Tongue (tissue), 2 donors: Measurements from ENCODE around the gene IL17RA. TPM values are rescaled to one million over a fixed set of nuclear protein-coding genes. Genes with fewer than 3 reads are reported as not detected.
"Not testable (repeated sequence)": the region's sequence is repeated elsewhere in the genome, so short reads cannot be mapped to it uniquely, and the experiment has no call there.

Experiments
- DNase-seq: peaks from one replicate; pipeline ENCODE4 v3.0.0-alpha.2; 2015
- total RNA-seq: library from RNA; depleted of rRNA; stranded (reverse); fragments of >200 nt; gene quantifications from one replicate; pipeline ENCODE4 v1.2.3, GENCODE V29; 2014

The IL17RA gene
- total RNA-seq, 1 donor from 2014 or later, result 3.7 TPM

DNA sequence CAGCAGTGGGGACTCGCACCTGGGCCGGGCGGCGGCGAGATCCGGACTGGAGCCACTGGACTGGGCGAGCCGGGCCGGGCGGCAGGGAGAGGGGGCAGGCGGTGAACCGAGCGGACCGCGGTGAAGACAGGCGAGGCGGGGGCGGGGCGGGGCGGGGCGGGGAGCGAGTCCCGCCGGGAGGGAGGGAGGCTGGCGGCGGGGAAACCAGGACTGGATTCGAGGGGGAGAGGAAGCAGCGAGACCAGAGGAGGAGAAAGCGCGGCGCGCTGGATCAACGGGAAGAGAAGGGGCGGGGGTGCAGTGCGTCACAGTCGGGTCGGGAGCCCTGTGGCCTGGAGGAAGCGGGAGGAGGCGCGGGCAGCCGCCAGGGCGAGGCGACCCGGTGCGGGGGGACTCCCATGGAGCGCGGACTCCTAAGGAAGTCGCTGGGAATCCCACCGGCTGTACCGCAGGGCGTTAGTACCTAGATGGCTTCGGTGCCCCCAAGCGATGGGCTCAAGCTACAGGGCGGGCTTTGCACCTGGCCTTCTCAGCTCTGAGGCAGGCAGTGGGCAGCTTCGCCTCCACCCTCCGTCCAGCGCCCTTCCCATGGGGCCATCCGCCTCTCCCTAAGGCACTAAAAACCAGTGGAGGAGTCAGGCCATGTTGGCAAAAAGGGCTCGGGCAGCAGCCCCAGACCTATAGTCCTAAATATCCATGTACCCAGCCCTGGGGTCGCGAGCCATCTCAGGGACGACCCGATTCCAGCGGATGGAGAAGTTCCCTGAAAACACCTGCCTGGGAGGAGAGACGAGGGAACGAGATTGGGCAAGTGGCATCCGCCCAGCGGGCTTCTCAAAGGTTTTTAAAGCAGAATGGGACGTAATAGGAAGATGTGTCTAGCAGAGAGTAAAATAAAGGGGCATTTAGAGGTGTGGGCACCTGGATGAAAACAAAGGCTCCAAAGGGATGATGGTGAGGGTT lies 36.7 kb downstream of the IL17RA start, which contains the start of gene TMEM121B:
TMEM121B (minus strand) TSS at position 128 of the 963 bp plus-strand sequence. CDS start 233 bp downstream, outside the sequence.
- peak; percentile 84 for DNase-seq

DNA sequence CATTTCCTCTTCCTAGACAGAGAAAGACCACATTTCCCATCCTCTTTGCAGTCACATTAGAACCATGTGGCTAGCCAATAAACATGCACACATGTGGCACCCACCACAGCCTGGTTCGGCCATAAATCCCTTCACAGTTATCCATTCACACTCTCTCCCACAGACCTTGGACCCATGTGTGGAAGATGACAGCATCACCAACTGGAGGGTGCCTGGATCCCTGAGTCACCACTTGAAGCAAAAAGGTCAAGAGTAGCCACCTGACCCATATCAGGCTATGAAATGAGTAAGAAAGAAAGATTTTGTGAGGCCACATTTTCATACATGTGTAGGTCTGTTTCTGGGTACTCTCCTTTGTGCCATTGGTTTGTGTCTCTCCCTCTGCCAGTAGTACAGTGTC lies 45.4 kb downstream of the IL17RA start:
- DNase-seq, result no peak

DNA sequence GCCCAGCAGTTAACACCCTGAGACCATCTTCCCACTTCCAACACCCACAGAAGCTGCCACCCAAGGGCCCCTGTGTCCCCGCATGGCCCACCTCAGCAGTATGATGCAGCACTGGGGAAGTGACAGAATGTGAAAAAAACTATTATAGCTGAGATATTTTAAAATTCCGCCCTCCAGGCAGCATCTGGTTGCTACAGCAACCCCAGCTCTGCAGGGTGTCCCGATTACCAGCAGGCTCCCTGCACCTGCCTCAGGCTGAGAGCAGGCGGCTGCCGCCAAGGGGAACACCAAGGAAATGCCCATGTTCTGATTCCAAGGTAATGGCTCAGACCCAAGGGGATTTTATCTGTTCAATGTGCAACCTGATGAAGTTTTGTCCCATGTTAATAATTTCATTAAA lies 46.9 kb downstream of the IL17RA start:
- DNase-seq, result peak; percentile 48

DNA sequence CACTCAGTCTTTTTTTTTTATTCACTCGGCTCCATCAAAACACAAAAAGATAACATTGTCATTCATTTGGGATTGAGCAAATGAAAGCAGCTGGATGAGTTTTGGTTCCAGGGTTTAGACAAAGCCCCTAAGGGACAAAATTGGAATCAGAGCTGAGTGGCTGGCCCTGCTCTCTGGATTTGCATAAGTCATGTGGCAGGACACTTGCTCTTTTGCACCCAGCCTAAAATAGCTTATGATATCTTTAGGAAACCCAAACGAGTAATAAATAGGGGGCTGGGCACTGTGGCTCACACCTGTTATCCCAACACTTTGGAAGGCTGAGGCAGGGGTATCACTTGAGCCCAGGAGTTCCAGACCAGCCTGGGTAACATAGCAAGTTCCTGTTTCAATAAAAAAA lies 47.3 kb downstream of the IL17RA start:
- peak; percentile 77 for DNase-seq

DNA sequence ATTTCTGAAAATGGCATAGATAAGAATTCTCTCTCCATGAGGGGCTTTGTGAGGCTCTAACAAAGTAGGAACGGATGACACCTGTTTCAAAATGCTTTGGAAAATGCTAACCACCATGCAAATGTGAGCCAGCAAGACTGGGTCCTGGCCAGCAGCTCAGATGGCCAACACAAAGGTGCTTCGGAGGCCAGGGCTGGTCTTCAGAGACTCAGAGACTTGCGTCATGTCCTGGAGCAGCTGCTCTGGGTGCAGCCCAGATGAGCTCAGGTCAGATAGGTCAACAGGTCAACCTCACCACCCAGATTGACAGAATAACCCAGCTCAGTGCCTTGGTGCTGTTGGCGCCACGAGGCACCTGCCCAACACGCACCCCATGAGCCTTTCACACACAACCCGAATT lies 48.3 kb downstream of the IL17RA start:
- no peak for DNase-seq

DNA sequence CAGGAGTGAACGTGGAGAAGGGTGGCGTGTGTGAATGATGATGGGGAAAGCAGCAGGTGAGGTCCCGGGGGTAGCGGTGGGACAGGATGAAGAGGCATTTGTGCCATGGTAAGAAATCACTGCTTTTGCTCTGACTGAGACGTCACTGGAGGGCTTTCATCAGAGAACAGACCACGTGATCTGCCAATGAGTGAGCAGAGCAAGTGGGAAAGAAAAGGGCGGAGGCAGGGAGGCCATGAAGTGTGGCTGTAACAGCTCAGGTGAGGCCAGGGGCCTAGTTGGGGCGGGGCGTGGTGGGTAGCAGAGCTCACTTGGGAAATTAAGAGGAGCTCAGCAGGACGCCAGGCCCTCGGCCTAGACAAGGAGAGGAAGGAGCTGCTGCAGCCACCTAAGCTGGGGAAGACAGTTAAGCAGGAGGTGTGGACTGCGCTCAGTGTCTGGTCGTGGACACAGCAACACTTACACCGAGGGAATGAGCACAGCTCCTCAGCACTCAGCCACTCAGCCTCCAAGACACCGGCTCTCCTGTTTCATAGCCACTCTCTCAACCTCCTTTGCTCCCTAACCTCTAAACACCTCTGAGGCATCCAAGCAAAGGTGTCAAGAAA lies 50.5 kb downstream of the IL17RA start:
- DNase-seq, result no peak

DNA sequence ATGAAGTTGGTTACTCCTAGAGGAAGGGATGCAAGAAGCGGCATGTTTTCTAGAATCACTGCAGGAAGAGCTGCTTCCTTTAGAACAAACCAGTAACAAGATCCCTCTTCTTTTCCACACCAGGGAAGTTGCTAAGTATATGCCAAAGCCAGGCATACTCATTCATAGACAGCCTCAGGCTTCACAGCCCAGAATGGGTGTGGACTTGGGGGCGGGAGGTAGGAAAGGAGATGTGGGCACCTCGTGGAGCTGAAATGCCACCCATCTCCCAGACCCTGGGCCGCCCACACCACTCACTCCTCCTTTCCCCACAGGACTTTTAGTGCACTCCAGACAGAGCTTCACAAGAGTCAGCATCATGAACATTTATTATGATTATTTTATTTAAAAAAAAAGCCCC lies 52.4 kb downstream of the IL17RA start:
- no peak for DNase-seq

DNA sequence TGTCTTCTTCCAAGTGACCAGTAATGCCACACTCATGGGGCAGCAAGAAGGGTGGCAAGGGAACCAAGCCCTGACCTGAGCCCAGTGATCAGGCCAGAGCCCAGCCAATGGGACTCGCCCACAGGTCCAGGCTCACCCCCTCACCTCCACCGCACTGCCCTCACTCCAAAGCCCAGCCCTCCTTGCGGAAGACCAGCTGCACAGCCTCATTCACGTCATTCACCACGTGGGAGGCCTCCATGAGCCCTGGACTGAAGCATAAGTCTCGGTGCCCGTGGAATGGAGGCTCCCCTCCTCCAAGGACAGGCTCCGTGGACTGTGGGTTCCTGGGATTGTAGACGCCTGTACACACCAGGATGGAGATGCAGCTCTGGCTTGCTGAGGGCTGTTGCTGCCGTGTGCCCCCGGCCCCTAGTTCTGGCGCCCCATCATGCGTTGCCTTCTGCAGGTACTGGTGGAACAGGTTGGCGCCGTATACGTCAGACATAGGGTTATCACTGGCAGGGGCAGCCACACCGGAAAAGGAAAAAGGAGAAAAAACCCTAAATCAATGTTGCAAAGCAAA lies 53.1 kb downstream of the IL17RA start:
- DNase-seq, result no peak

DNA sequence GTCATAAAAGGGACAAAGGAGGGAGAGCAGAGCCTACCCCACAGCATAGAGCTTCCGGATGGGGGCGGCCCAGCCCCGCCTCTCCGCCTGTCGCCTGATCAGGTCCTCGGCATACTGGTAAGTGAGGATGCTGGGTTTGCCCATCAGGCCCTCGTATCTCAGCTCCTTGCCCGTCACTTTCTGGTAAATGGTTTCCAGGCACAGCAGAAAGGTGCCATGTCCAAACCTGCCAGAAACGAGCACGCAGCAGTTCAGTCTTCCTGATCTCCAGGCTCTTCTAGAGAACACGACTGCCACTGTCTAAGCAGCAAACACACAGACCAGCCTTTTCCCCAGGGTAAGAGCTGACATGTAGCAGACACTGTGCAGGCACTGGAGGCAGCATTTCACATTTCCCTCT lies 53.7 kb downstream of the IL17RA start:
- no peak for DNase-seq

DNA sequence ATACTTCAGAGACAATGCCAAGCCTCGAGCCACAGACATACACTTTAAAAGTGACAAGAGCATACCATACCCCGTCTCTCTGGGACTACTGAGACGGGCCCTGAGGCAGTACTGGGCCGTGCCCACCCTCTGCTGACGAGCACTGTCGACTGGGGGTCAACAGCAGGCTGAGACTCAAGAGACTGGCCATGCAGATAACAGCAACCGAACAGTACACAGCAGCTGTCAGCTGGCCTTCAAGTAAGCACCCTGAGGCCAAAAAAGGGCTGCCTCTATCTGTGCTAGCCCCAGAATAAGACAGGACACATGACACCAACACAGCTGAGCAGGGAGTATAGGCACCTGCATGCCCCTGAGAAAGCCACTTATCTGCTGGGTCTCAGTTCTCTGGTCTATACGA lies 55.2 kb downstream of the IL17RA start:
- DNase-seq, result peak; percentile 62

DNA sequence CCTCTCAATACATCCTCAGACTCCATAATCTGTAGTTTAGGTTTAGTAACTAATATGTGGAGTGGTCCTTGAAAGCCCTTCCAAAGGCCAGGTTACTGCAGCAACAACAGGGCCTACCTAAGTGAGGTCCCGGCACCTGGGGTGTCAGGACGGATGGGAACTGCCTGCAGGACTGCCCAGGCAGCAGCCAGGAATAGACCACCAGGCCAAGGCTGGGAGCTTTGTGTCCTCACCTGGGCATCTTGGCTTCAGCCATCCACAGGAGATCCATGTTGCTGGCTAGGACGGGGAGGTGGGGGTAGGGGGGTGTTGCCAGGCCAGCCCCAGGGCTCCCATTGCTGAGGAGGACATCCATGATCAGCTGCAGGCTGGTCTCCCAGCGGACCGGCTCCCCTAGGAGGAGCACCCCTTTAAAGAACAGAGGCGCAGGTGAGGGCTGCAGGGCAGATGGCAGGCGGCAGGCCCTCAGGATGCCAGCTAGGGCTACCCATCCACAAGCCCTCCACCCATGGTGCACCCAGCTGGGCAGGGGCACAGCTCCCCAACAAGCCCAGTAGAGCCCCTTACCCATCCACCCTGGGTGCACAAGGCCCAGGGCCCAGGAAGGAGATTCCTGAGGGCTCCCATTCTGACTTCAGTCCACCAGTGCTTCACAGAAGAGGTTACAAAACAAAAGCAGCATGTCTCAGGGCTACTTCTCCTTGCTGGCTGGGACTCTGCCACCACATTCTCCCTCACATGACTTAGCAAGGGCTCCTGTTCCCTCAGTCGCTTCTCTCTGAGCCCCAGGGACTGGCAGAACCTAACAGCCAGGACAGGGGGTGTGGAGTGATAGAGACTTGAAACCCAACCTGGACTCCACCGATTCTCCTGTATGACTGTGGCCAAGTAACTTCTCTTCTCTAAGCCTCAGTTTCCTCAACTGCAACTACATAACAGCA lies 56.3 kb downstream of the IL17RA start:
- no peak for DNase-seq

DNA sequence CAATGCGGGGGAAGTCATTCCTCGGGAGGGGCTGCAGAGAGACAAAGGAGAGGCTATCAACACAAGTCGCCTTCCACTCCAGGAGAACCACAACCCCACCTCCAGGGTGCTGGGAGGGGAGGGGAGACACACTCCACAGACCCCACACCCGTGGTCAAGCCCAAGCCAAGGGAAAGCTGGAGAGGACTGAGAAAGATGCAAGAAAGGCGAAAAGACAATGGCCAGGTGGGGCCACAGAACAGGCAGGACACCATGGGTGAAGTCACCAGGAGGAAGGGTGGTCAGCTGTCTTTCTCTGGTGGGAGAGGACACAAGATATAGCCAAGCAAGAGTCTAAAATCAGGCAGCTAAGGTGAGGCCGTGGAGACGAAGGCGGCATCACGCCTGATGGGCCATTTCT lies 58.3 kb downstream of the IL17RA start:
- no peak for DNase-seq

DNA sequence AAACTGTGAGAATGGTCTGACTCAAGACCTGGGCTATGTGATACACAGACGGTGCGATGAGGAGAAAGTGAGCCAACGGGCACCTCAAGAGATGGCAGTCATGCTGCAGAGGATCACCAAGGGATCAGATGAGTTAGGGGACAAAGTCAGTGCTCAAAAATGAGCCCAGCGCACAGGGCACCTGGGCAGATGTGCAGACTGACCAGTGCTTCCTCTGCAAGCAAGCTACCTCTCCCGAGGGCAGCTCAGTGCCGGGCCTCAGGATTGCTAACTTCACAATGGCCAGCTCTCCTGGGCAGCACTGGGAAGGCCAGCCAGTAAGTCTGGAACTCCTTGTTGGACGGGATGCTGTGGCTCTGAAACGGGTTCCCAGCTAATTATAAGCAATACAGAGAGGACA lies 59.0 kb downstream of the IL17RA start:
- DNase-seq, result no peak

DNA sequence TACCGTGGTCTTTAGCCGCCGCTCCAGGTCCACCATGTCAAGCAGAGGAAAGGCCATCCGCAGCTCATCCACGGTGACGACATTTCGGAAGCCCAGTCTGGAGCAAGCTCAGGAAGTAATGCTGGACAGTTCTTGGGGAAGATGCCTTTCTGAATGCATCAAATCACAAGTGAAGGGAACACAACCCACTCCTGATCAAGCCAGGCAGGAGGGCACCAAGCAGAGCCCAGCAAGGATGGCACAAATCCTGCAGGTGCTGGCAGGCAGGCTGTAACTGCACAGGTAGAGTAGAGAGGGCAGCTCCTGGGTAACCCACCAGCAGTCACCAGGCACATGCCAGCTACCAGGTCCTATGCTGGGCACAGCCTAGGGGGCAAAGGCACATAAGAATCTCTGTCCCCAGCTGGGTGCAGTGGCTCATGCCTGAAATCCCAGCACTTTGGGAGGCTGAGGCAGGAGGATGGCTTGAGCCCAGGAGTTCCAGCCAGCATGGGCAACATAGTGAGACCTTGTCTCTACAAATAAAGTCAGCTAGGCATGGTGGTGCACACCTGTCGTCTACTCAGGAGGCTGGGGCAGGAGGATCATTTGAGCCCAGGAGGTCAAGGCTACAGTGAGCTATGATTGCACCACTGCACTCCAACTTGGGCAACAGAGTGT lies 60.4 kb downstream of the IL17RA start:
- no peak for DNase-seq

DNA sequence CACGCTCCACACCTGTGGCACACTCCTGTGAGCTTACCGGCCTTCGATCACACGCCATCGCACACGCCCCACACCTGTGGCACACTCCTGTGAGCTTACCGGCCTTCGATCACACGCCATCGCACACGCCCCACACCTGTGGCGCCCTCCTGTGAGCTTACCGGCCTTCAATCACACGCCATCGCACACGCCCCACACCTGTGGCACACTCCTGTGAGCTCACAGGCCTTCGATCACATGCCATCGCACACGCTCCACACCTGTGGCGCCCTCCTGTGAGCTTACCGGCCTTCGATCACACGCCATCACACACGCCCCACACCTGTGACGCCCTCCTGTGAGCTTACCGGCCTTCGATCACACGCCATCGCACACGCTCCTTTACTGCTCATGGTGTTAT lies 62.7 kb downstream of the IL17RA start:
- not testable (repeated sequence) for DNase-seq

DNA sequence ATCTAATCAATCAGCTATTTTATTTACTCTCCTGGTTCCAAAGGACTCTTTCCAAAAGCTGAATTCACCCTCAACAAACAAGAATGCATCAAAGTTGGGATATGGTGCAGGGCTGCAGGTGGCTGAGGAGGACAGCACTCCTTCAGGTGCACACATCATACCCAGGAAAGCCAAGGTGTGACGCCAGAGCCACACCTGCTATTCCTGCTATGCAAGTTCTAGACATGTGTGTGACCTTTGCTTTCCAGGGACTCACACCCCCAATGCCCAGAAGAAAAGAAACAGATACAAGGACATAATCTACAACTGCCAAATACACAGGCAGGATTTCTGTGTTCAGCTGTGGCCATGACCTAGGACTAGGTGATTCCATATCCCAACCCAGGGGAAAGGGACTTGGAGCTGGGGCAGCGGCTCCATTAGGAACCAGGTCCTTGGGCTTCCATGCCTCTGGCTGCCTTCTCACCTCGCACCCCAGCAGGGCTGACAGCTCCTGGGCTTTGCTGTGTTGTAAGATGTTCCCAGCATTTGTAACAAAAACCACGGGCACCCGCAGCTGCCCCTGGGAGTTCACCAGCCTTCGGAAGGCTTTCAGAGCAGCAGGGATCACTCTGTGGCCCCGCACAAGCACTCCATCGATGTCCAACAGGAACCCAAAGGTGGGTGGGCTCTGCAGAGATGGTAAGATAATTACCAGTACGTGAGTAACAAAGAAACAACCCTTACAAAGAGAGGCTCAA lies 64.4 kb downstream of the IL17RA start:
- DNase-seq, result no peak

DNA sequence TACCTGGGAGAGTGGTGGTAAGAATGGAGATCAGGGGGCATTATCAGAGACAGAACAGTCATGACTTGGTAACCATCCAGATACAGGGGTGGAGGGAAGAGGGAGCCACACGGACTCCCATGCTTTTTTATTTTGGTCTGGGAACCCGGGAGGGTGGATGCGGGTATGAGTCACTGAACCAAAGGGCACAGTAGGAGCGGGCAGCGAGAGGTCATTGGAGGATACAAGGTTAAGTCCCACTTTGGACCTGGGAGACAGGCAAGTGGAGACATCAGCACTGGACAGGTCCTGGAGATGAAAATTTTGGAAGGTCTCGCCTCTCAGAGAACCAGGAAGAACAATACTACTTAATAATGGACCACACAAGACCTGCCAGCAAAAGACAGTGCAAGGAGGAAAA lies 67.5 kb downstream of the IL17RA start:
- no peak for DNase-seq

DNA sequence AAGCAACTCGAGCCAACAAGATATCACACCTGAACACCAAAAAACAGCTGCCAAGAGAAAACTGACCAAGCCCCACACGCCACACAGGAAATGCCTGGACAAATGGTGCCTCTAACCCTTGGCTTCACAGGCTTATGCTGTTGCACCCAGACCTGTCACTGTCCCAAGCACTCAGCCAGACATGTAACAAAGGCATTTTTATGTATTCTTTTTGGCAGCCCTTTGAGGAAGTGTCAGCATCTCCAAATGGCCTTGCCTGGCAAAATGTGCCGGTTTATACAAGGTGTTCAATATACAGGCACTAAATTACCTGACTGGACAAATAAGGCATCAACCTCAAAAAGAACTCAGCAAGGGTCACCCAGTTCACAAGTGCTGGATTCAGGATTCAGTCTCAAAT lies 68.2 kb downstream of the IL17RA start:
- DNase-seq, result no peak

DNA sequence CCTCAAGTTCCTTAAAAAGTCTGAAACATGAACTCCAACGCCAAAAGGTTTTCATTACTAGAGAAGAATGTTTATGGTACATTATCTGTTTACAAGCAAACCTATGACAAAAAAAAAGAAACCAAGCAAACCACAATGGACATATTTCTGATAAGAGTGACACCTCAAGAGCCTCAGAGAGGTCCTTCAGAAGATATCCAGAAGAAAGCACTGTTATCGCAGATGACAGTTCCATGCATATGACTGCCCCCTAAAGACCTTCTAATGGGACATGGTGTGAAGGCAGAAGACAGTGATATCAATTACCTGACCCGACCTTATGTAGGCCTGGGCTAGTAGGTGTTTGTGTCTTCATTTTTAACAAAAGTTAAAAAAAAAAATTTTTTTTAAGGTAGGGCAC lies 71.1 kb downstream of the IL17RA start:
- no peak for DNase-seq

DNA sequence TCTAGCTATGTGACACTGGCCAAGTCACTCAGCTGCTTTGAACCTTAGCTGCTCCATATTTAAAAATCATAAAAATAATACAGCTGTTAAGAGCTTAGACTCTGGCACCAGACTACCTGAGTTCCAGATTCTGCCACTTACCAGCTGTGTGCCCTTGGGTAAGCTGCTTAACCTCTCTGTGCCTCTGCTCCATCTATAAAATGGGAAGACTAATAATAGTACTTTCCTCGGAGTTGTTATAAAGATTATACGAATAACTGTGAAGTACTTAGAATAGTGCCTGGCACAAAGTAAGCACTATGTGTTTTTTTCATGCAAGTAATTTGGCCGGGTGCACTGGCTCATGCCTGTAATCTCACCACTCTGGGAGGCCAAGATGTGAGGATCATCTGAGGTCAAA lies 72.9 kb downstream of the IL17RA start:
- no peak for DNase-seq

DNA sequence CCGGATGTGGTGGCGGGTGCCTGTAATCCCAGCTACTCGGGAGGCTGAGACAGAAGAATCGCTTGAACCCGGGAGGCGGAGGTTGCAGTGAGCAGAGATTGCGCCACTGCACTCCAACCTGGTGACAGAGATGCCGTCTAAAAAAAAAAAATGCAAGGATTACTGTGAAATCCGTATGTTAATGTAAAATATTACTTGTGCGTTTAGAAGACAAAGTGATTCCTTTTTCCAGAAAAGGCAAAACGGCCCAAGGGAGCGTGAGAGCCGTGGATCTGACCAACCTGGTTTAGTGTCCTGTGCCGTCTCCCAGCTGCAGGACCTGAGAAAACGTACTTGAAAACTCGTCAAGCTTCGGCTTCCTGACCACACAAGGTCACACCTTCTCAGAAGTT lies 73.4 kb downstream of the IL17RA start:
- no peak for DNase-seq
